ENCODE results near the gene TIMM8B. TPM values are rescaled to one million over a fixed set of nuclear protein-coding genes. Genes with fewer than 3 reads are reported as not detected.

The TIMM8B gene
- total and polyA plus RNA-seq, 9 of the 15 experiments (the other 6 are each of a cell fraction or from before 2014, with no cell fraction given), result 95.8 to 338 (median 145) TPM

GRCh38 chr11:112097734-112098528, 11.4 kb upstream of the TIMM8B start (continued):
- TF ChIP-seq MAFF (IDR thresholded peaks at IDR 0.05; ENCODE audit: low read length) (no peak), BRF2 (IDR thresholded peaks at IDR 0.05; ENCODE audit: borderline replicate concordance, insufficient read depth, insufficient read length) (no peak), CEBPZ (IDR thresholded peaks at IDR 0.05; ENCODE audit: borderline replicate concordance, low read depth, low read length) (no peak), NCOA6 (IDR thresholded peaks at IDR 0.05) (no peak), ZKSCAN8 (CRISPR knock-in tag; IDR thresholded peaks at IDR 0.05) (no peak), MYBL2 (IDR thresholded peaks at IDR 0.05; ENCODE audit: low read depth) (no peak), MYBL2 (CRISPR knock-in tag; IDR thresholded peaks at IDR 0.05; ENCODE audit: borderline replicate concordance) (no peak), NFRKB (IDR thresholded peaks at IDR 0.05; ENCODE audit: low read depth) (no peak)
